Measurements from ENCODE around the gene OGFOD2.

- TF ChIP-seq CTCF (IDR thresholded peaks at IDR 0.05) (no peak), POLR2A (IDR thresholded peaks at IDR 0.05) (no peak)
Measured at GRCh38 chr12:123010681-123011080, 35.6 kb downstream of the OGFOD2 start.

Measured in thyroid gland (tissue), 4 donors.